Measurements from ENCODE around the gene BAG1.

BAG1 gene

DNA sequence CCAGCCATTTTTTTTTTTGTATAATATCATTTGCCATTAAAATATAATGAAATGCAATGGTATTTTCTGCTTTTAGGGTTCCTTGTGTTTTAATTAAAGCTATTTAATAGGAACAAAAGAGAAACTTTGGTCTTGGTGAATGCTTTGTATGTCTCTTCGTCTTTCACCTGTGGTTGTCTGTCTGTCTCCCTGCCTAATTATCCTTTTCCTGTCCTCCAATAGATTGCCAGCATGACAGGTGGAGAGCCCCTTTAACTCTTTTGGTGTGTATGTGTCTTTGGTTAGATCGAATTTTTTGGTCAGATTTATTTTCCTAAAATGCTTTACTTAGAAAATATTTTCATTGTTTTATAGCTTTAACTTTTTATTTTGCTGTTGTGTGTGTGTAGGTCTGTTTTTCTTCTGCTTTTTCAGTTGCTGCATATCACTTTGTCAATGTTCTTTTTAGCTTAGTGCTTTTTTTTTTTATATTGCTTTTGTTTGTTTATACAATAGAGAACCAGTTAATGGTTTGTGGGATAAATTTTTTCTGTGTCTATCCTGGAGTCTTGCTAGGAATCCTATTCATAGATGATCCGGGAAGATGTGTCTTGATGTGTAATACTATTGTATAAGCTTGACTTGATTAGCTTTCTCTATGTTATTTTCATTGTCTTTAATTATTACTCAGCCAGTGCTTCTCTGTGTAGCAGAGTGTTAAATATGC lies 8.9 kb upstream of the BAG1 start:
- no peak for DNase-seq

DNA sequence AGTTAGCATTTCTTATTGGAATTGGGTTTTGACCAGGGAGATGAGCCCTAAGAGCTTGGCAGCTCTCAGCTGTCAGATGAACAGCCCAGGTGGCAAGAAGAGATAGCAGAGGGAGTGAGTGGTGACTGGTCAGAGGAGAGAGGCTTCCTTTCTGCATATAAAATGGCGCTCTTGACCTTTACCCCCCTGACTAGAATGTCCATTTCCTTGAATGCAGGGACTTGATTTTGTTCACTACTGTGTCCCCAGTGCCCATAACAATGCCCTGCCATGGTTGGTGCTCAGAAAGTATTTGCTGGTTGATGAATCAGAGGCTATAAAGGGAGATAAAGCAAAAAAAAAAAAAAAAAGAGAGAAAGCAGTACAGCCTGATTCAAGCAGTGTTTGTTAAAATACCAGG lies 7.6 kb upstream of the BAG1 start:
- DNase-seq: no peak

DNA sequence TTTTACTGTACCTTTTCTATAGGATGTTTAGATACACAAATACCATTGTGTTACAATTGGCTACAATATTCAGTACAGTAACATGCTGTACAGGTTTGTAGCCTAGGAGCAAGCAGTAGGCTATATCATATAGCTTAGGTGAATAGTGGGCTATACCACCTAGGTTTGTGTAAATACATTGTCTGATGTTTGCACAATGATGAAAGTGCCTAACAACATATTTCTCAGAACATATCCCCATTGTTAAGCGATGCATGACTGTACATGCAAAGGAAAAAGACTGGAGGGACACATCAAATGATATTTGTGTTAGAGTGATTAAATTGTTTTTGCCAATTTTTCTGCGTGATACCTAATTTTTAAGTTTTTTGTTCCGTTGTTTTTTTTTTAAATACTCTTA lies 5.6 kb upstream of the BAG1 start:
- no peak for DNase-seq

DNA sequence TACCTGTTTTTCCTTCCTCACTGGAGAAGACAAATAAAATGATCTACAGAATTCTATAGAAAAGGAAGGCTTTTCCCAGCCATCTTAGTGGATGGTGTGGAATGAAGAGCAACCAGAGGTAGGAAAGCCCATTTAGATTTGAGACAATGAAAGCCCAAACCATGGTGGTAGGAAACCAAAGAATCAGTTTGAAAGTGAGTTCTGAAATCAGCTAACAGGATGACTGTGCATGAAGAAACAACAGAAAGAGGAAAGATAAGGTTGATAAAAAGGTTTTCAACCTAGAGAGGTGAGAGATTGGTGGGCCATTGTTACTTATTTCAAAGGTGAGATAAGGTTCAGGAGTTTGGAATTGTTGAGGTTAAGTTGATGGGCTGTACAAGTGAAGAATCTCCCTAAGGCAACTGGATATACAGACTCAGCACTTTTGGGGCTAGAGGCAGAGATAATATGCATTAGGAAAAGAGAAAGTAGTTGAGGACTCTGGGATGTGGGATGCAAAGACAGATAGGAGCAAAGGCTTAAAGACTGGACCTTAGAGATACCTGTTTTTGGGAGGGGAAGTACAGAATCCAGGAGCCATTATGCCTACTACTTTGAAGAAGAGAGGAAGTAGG lies 2.8 kb upstream of the BAG1 start:
- DNase-seq: no peak

DNA sequence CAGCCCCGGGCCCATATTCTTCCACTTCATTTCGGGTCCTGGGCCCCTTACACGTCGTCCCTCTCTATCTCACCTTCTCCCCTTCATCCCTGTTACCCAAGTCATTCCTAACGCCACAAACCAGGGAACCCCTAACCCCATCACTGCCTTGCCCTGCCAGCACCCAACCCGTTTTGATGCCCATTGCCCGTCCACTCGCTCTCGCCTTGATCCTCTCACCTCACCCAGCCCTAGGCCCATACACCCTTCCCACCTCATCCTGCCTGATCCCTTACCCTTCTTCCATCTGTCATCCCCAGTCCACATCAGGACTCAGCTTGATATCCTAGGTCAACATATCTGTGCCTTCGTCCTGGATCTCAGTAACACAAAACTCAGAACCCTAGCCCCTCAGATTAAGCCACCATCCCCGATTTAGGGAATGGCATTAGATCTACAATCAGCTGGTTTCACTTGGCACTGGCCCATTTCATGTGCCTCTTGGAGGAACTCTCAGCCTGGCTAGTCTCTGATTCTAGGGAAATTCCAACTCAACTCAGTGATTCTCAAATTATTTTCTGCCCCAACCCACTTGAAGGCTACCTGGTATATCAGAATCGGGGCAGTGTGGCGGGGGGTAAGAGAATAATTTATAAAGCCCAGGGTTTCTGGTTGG lies 830 bp upstream of the BAG1 start:
- peak; percentile 28 for DNase-seq

DNA sequence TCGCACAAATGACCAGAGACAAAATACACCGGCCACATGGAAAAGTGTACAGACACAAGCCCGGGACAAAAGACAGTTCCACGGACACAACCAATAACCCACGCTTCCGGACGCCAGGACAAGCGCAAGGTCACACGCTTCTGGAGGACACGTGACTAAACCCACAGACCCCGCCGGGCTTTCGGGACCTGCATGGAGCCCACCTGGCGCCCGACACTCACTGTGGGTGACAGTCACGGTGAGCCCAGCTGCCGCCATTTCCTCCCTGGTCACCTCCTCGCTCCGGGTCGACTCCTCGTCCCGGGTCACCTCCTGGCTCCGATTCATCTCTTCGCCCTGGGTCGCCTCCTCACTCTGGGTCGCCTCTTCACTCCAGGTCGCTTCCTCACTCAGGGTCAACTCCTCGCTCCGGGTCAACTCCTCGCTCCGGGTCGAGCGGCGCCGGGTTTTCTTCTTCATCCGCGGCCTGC lies 470 bp downstream of the BAG1 start:
- DNase-seq: peak; percentile 38

DNA sequence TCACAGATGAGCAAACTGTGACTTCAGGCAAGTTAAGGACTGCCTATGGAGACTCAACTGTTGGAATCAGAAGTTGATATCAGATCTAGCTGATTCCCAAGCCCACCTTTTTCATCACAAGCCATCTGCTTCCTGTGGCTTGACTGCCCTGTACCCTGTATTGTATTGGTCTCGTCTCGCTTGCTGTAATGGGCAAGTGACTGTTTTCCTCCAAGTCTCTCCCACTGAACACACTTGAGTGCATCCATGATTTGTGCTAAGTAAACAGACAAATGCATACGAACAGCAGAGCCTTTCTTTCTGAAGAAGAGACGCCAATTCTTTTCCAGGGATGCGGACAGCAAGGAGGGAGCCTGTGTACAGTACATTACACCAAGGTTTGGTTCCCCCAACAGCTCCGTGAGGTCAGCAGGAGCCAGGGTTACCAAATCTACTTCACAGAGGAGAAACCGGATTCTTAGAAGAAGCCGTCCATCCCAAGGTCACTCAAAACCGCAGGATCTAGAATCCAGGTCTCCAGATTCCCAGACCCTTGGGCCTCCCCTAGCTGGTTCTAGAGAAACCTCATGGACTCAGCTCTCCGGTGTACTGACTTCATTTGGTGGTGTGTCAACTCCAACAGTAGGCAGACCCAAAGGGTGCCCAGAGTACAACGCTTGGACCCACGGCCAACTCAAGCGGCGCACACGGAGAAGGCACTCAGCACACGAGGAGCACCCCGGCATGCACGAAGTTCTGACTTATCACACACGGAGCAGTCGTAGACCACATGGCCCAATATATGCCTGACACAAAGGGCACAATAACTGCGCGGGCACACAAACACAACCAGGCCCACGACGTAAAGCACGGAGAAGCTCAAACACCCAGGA lies 1.1 kb downstream of the BAG1 start:
- DNase-seq: no peak

DNA sequence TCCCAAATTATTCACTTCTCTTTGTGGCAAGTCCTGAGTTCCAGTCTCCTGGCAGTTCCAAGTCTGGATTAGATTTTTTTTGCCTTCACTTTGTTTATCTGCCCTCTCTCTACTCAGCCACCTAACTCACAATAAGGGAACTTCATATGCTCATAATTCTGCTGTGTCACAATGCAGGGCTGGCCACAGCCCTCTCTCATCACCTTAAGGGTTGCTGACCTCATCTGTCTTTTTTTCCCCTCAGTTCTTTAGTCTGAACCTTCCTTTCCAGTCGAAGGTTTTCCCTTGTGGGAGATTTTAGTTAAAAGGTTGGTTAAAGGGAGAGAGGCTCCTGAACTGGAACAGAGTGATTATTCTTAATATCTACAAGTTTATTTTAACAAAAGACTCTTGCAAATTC lies 4.1 kb downstream of the BAG1 start:
- no peak for DNase-seq

DNA sequence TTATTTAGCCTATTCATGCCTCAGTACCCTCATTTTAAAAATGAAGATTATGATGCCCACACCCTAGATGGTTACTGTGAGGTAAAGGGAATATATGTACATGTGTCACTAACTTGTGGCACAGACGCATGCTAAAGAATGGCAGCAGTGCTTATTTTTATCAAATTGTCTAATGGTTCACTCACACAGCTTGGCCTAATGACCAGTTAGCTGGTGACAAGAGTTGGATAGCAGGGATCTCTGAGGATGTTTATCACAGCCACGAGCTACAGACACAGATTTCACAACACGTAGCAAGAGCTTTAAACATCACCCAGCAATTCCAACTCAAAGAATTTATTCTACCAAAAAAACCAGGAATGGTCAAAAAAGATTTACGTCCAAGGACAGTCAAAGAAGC lies 7.2 kb downstream of the BAG1 start:
- no peak for DNase-seq

DNA sequence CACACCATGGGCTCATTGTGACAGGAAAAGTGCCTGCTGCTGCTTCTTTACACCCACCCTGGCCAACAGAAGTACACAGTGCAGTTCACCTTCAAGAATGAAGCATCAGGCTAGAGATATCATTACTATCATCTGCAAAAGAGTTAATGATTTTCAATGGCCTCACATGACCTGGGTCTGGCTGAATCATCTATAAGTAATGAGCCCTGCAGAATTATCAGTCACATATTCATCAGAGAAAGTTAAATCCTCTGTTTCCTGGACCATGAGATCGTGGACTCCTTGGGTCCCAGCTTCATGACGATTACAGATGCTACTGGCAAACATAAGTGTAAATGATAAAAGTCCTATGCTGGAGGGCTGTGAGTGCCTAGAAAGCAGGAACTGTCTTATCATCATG lies 8.3 kb downstream of the BAG1 start:
- DNase-seq: no peak

DNA sequence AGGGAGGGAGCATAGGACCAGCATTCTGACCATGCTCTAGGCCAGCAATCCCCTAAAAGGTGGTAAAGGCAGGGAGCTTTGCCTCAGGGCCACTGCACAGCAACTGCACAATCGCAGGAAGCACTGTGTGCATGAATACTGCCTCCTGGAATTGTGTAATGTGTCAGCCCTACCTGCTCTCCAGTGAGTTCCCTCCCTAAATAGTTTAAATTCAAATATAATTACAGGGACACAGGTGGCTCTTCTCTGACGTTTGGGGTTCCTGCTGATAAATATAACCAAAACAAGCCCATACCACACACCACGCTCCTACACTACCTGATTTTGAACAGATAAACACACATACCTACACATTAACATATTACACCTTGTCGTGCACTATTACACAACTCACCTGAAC lies 9.0 kb downstream of the BAG1 start:
- no peak for DNase-seq

DNA sequence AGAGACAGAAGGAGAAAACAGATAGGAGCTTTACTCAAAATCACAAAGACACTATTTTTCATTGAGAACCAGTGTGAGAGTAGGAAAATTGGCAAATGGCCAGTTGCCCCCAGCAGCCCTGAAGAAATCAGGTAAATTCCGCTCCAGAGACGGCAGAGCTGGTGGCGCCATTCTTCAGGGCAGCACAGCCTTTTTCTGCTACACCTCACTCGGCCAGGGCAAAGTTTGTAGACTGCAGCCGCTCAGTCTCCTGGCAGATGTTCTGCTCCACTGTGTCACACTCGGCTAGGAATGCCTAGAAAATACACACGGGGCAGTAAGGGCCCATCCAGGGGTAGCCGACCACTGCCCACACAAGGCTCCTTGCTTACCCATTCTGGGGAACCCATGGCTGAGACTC lies 9.5 kb downstream of the BAG1 start:
- no peak for DNase-seq

DNA sequence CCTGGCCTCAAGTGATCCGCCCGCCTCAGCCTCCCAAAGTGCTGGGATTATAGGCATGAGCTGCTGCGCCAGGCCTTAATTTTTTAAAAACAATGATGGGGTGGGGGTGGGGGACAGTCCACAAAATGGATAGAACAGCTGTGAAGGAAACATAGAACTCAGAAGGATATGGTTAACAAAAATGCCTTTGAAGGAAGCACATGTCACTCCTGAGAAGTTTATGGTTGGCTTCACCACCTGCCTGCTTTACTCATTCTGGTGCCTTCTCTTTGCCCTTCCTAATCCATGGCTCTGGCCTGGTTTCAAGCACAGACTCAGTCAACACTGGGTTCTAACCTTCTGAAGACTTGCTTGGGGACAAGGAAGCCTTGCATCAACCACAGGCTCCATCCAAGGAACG lies 10.3 kb downstream of the BAG1 start:
- no peak for DNase-seq

DNA sequence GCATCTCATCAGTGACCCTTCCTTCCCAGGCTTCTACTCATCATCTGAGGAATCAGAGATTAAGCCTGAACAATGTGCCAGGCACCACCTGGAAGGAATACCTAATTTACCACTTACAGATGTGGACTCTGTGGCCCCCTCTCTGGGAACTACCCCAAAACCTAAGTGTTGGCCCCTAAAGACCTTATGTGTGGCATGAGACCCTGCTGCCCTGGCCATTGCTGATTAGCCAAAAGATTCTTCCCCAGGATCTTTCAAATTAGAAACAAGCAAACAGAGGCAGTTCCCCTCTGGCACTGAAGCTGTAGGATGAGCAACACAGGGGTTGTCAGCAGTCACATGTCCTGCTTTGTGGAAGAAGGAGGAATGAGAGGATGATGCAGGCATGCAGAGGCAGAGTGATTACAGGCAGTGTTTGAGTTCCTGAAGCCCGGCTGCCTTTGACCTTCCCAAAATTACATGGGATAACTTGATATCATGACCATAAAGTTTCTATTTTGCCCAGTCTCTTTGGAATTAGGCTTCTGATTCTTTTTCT lies 14.0 kb downstream of the BAG1 start:
- DNase-seq: no peak

DNA sequence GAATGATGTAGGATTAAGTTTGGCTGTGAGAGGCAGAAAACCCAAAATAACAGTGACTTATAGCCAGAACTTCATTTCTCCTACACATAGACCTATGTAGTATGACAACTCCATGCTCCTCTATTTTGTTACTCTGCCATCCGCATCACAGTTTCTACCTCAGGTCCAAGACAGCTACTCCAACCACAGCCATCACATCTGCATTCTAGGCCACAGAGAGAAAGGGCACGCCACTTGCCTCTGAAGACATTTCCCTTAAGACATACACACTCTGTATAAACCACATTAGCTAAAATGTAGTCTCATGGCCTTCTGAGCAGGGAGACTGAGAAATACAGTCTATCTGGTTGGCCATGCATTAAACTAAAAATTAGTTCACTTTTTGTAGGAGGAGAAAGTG lies 14.5 kb downstream of the BAG1 start:
- DNase-seq: no peak

DNA sequence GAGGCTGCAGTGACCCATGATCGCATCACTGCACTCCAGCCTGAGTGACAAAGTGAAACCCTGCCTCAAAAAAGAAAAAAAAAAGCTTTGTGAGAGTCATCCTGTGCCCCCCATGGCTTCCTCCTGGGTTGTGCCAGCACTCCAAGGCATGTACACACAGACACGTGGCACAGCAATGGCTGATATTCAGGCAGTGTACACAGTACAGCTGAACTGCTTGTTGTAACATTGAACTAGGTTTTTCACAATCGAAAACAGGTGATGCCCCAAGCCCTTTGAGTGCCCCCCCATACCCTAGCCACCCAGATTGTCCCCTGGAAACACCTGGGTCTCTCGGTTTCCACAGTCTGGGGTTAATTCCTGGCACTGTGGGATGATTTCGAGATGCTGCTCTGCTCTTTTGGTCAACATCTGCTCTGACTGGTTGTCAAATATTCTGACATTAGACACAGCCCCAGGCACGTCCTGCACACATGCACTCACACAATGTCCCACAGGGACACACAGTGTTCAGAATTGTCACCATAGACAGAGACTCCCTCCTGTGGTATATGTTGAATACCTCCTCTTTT lies 15.3 kb downstream of the BAG1 start:
- no peak for DNase-seq

DNA sequence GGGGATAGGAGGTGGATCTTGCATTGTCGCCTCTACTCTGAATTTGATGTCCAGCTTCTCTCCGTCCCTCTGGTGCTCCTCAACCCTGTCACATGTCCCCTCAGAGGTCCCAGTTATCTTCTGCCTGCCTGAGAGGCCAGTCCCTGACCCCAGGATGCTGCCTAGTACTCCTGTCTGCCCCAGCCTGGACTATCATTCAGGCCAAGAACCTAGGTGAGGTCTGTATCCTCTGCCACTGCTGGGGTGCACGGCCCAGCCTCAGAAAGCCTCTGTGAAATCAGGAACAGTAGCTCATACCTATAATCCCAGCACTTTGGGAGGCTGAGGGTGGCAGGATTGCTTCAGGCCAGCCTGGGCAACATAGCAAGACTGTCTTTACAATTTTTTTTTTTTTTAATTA lies 15.9 kb downstream of the BAG1 start:
- DNase-seq: no peak

DNA sequence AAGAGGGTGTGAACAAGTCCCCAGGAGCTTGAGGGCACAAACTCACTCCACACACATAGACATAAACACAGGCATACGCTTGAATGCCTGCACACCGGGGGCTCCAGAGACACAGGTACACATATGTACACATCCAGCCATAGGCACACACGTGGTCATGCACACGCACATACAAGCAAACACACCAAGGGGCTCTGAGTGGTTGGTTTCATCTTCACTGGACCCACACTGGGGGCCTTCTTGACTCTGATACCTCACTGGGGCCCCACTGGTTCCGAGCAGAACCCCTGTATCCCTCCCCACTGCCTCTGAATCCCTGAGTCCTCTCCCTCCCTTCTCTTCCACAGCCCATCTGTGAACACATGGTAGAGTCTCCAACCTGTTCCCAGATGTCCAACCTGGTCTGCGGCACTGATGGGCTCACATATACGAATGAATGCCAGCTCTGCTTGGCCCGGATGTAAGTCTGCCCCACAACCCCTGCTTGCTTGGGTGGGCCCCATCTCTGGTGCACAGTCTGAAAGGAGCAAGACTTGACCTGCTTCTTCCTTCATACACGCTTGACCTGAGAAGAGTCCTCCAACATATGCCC lies 18.1 kb downstream of the BAG1 start:
- no peak for DNase-seq

DNA sequence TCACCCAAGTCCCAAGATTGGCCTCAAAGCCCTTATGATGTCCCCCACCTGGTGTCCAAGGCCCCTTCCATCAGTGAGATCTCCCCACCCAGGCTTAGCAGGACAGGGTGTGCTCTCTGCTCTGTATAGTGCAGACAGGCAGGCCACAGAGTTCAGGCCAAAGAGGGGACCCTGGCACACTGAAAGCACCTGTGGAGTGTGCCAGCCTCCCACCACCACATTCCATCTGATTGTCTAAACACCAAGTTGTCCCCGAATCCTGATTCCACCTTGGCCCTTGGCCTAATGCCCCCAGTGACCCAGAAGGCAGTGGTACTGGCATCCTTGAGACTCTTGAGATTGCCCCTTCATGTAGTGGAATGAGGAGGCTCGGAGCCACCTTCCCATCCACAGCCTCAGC lies 19.2 kb downstream of the BAG1 start:
- DNase-seq: no peak

DNA sequence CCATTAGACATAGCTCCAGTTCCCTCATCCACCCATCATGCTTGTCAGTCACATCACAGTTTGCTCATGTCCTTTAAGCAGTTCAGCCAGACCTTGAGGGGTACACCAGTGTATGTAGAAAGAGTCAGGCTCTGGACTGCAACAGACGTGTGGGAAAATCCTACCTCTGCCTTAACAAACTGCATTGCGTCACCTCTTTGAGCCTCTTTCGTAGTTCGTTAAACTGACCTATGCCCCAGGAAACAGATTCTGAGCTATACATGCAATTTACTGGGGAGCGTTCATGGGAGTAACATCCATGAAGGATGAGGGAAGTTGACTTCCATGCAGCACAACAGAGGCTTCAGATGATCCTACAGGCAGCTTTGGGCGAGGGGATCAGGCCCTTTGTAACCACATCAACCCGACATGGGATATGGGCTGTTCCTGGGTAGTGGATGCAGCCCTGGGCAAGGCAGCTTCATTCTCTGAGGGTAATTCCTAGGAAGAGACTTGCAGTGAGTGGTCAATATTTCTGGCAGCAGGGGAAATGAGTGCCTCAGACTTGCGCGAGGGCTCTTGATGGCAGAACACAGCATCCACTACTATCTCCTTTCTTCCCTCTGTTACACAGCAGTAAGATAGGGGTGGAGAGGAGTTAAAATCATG lies 20.2 kb downstream of the BAG1 start:
- no peak for DNase-seq

DNA sequence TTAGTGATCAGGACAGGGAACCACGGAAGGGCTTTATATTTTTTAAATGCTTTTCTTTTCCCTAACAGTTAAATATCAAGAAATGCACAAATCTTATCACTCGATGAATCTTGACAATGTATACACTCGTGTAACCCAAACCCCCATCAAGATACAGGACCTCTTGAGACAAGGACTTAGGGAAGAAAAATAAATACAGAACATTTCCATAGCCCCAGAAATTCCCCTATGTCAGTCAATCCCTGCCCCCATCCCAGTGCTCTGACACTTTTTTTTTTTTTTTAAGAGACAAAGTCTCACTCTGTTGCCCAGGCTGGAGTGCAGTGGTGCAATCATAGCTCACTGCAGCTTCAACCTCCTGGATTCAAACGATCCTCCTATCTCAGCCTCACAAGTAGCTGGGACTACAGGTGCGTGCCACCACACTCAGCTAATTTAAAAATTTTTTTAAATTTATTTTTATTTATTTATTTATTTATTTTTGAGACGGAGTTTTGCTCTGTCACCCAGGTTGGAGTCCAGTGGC lies 21.8 kb downstream of the BAG1 start:
- no peak for DNase-seq

DNA sequence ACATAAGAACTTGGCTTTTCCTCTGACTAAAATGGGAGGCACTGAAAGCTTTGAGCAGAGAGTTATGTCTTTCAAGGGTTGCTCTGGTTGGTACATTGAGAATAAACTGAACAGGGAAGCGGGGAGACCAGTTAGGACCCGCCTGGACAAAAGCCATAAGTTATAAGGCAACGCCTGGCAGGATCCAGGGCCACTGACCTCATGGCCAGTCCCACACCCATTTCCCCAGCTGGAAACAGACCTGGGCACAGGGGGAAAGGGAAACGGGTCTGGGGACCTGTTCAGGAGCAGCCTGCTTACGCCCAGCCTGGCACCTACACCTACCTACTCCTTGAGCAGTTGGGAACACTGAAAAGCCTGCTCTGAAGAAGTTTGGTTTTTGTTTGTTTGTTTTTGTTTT lies 23.2 kb downstream of the BAG1 start:
- DNase-seq: no peak

Data from CD4-positive, alpha-beta T cell treated with Interleukin-10 for 1 hour (primary cell).